HUES48 (cell line): ENCODE measurements around the gene ABCA4.

ENCODE experiments used
- H3K27ac ChIP-seq: one replicate; pipeline ENCODE4 v1.7.0; 2013; ENCODE audit warnings: low read depth, low read length, inconsistent platforms
- H3K27me3 ChIP-seq: 2 replicates; pipeline ENCODE4 v1.6.1; 2013; ENCODE audit warnings: mild to moderate bottlenecking, low read length; ENCODE audit not compliant: control insufficient read depth, insufficient read depth
- H3K36me3 ChIP-seq: 2 replicates; pipeline ENCODE4 v1.6.1; 2013; ENCODE audit warnings: low read length; ENCODE audit not compliant: control insufficient read depth, insufficient read depth
- H3K4me1 ChIP-seq: 2 replicates; pipeline ENCODE4 v1.6.1; 2013; ENCODE audit warnings: mild to moderate bottlenecking, low read length; ENCODE audit not compliant: control insufficient read depth, insufficient read depth
- H3K4me3 ChIP-seq: 2 replicates; pipeline ENCODE4 v1.5.1; 2013; ENCODE audit warnings: mild to moderate bottlenecking, low read depth, low read length
- H3K9ac ChIP-seq: 2 replicates; pipeline ENCODE4 v1.6.1; 2013; ENCODE audit warnings: mild to moderate bottlenecking, low read depth, low read length, moderate library complexity
- H3K9me3 ChIP-seq: 2 replicates; pipeline ENCODE4 v1.6.1; 2013; ENCODE audit warnings: low read length; ENCODE audit not compliant: control insufficient read depth, insufficient read depth

The ABCA4 gene

GRCh38 chr1:94048413-94049164 is 72.4 kb downstream of the ABCA4 start:
- Histone ChIP-seq H3K4me1 (peaks cover 25% of the 10 kb centered on the region), H3K9ac (no peak overlapping the region), H3K36me3 (no peaks in the 10 kb centered on the region), H3K4me3 (no peak overlapping the region), H3K9me3 (no peaks in the 10 kb centered on the region), H3K27ac (no peak overlapping the region), H3K27me3 (0 out of 2 replicates have a peak, but pooled peaks cover 4% of the 10 kb centered on the region)

GRCh38 chr1:94047949-94048348 is 73.0 kb downstream of the ABCA4 start:
- H3K36me3 ChIP-seq, result no peaks in the 10 kb centered on the region
- no peaks in the 10 kb centered on the region for H3K9me3 ChIP-seq
- H3K9ac ChIP-seq, result no peak overlapping the region
- H3K27ac ChIP-seq, result no peak overlapping the region
- no peak overlapping the region for H3K4me3 ChIP-seq
- 0 out of 2 replicates have a peak, but pooled peaks cover 4% of the 10 kb centered on the region for H3K27me3 ChIP-seq
- peaks cover 25% of the 10 kb centered on the region for H3K4me1 ChIP-seq

DNA sequence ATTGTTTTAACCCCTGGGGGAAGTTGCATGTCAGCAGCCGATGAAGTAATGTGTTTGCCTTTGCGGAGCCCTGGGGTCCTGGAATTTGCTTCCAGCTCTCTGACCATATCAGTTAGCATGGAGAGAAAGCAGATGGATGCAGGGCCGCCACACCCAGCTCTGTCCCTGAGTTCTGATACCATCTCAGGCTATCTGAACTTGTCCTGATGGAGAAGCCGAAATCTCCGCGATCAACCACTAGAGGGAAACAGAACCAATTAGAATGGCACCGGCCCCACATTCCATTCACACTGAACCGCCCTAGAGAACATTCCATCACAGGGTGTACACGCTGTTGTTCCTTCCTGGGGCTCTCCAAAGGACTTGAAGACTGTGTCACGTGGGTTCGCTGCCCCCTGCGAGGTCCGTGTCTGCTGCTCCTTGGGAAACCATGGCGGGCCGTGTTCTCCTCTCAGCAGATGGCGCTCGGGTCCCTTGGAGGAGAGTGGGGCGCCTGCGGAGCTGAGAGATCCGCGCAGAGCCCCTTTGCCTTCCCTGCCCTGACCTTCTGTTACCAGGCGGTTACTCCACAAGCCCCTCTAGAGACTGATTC is 75.4 kb downstream of the ABCA4 start:
- Histone ChIP-seq H3K36me3 (no peaks in the 10 kb centered on the region), H3K27me3 (0 out of 2 replicates have a peak, but pooled peaks cover 4% of the 10 kb centered on the region), H3K4me1 (peaks cover 16% of the 10 kb centered on the region), H3K27ac (no peak overlapping the region), H3K9me3 (no peaks in the 10 kb centered on the region), H3K4me3 (peak overlapping the region; percentile 38; the same call in 1 of the 2 replicates), H3K9ac (no peak overlapping the region)

DNA sequence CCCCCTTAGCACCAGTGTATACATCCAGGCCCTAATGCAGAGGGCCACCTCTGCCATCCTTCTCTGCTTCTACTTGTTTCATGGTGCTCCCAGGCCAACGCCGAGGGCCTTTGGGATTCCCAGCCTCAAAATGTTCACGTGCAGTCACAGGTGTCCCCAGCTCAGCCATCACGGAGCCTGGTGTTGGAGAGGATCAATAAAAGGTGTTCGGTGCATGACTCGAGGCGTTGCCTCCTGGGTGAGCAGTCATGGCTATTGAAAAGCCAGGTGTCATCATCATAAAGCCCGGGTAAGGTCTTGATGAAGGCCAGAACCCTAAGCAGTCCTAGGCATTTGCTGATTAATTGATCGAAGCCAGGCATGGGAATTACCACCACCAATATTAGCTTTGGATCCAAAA is 76.1 kb downstream of the ABCA4 start:
- H3K27ac ChIP-seq, result no peak overlapping the region
- no peaks in the 10 kb centered on the region for H3K36me3 ChIP-seq
- H3K4me3 ChIP-seq, result no peak overlapping the region
- 0 out of 2 replicates have a peak, but pooled peaks cover 4% of the 10 kb centered on the region for H3K27me3 ChIP-seq
- no peak overlapping the region for H3K9ac ChIP-seq
- peaks cover 11% of the 10 kb centered on the region for H3K4me1 ChIP-seq
- H3K9me3 ChIP-seq, result no peaks in the 10 kb centered on the region

DNA sequence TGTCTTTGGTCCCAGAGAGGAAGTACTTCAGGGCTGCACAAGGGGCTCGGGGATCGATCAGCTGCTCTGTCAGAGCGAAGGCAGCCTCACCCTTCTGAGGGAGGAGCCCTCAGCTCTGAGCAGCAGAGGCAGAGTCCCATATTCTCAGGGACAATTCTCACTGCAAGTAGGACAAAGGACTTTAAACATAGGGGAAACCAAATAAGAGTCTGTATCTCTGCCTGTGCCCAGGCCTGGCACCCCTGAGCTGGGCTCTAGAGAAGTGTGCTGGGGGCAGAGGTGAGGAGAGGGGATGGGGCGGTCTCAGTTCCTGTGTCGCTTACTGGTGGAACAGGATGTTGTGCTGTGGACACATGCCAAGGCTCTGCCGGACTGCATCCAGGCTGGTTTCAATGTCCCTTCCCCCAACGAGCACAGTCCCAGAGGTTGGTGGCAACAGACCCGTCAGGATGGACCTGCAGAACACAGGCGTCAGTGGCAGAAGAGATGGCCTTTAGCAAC is 76.6 kb downstream of the ABCA4 start:
- peaks cover 11% of the 10 kb centered on the region for H3K4me1 ChIP-seq
- H3K9ac ChIP-seq, result no peak overlapping the region
- H3K4me3 ChIP-seq, result no peak overlapping the region
- H3K9me3 ChIP-seq, result no peaks in the 10 kb centered on the region
- 0 out of 2 replicates have a peak, but pooled peaks cover 4% of the 10 kb centered on the region for H3K27me3 ChIP-seq
- H3K27ac ChIP-seq, result no peak overlapping the region
- no peaks in the 10 kb centered on the region for H3K36me3 ChIP-seq

DNA sequence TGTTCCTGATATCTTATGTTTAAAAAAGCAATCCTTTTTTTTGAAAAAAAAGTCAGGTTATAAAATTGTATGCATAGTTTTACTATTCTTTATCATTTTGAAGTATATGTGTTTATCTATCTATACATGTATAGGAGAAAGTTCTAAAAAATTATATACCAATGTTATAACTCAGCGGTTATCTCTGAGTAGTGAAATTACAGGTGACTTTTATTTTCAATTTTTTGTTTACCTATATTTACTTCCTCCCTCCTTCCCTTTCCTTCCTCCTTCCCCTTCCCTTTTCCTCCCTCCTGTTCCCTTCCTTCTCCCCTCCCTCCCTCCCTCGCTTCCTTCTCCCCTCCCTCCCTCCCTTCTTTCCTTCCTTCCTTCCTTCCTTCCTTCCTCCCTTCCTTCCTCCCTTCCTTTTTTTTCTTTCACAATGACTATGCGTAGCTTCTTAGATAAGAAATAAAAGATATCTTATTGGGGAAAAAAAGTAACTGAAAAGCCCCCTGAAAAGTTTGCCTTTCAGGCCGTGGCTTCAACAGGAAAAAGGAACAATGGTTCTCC is 77.1 kb downstream of the ABCA4 start:
- H3K4me3 ChIP-seq, result no peak overlapping the region
- H3K27ac ChIP-seq, result no peak overlapping the region
- H3K9ac ChIP-seq, result no peak overlapping the region

DNA sequence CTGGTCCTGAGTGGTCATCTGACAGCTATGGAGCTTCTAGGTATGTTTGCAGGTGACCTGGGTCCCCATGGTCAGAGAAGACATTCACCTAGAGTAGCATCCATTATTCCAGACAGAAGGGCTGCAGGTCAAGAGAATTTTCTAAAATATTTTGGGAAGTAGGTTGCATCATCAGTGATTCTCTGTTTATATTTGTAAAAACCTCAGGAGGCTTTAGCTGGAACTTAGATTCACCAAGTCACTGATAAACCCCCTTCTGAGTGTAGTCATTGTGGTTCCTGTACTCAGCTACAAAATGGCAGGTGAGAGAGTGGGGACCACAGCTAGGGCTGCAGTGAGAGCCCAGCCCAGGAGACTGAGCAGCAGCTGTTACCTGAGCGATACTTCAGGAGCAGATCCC is 78.6 kb downstream of the ABCA4 start:
- Histone ChIP-seq H3K27me3 (0 out of 2 replicates have a peak, but pooled peaks cover 4% of the 10 kb centered on the region), H3K9ac (no peak overlapping the region), H3K4me3 (no peak overlapping the region), H3K4me1 (no peaks in the 10 kb centered on the region), H3K36me3 (no peaks in the 10 kb centered on the region), H3K9me3 (no peaks in the 10 kb centered on the region), H3K27ac (no peak overlapping the region)

More for the DNA sequence above, 77.1 kb downstream of the ABCA4 start:
- Histone ChIP-seq H3K27me3 (0 out of 2 replicates have a peak, but pooled peaks cover 4% of the 10 kb centered on the region), H3K4me1 (peaks cover 8% of the 10 kb centered on the region), H3K36me3 (no peaks in the 10 kb centered on the region), H3K9me3 (no peaks in the 10 kb centered on the region)

GRCh38 chr1:94039871-94040569 is 80.9 kb downstream of the ABCA4 start:
- H3K27ac ChIP-seq, result no peak overlapping the region
- H3K4me3 ChIP-seq, result no peak overlapping the region
- H3K4me1 ChIP-seq, result no peaks in the 10 kb centered on the region
- no peaks in the 10 kb centered on the region for H3K27me3 ChIP-seq
- no peaks in the 10 kb centered on the region for H3K36me3 ChIP-seq
- no peak overlapping the region for H3K9ac ChIP-seq
- no peaks in the 10 kb centered on the region for H3K9me3 ChIP-seq

- no peaks in the 10 kb centered on the region for H3K27me3 ChIP-seq
- H3K4me3 ChIP-seq, result no peak overlapping the region
- H3K4me1 ChIP-seq, result no peaks in the 10 kb centered on the region
- no peaks in the 10 kb centered on the region for H3K36me3 ChIP-seq
- H3K9ac ChIP-seq, result no peak overlapping the region
- no peaks in the 10 kb centered on the region for H3K9me3 ChIP-seq
- no peak overlapping the region for H3K27ac ChIP-seq
Observed at GRCh38 chr1:94039514-94039870, 81.5 kb downstream of the ABCA4 start.

DNA sequence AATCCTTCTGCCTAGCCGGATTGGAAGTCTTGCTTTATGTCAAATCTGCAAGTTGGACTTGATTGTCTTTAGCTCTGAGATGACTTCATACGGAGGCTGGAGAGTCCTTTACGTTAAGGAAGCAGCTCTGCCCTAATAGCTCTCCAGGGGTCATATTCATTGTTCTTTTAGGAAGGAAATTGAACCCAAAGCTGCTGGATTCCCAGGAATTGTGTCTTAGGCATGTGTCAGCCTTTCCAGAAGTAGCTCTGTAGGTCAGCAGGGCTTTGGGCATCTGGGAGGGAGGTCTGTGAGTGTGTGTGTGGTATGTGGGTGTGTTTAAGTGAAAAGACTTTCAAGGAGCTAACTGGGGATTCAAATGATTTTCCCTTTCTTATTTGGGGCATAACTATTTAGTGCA is 82.4 kb downstream of the ABCA4 start:
- Histone ChIP-seq H3K9me3 (no peaks in the 10 kb centered on the region), H3K27me3 (no peaks in the 10 kb centered on the region), H3K36me3 (no peaks in the 10 kb centered on the region), H3K9ac (no peak overlapping the region), H3K27ac (no peak overlapping the region), H3K4me1 (no peaks in the 10 kb centered on the region), H3K4me3 (no peak overlapping the region)
